D721Med (cell line): ENCODE results near the gene HOXB4.

Experiments
- DNase-seq: peaks from one replicate; pipeline ENCODE4 v3.0.0; 2011; ENCODE audit warnings: low spot score; ENCODE audit not compliant: insufficient read length
- FAIRE-seq: peaks from 2 replicates; lab custom pipeline; 2011; peaks lifted over from hg19 to GRCh38; lab: Jason Lieb, UNC
- CTCF ChIP-seq: IDR thresholded peaks from 2 replicates; pipeline ENCODE4 v1.5.1; 2012; ENCODE audit warnings: mild to moderate bottlenecking, control low read depth; ENCODE audit not compliant: insufficient read depth; ENCODE audit errors: missing control alignments

Gene HOXB4

GRCh38 chr17:48577946-48578615, at the start of gene HOXB4:
Gene HOXB4, minus strand, starts transcription at chr17:48578350. Its CDS starts 31 bp downstream, at chr17:48578319.
- no peak for TF ChIP-seq CTCF
- no peak for FAIRE-seq

GRCh38 chr17:48627118-48627597, 49.0 kb upstream of the HOXB4 start:
- no peak for TF ChIP-seq CTCF
- FAIRE-seq, result no peak
- DNase-seq, result no peak

More at GRCh38 chr17:48577946-48578615, at the start of gene HOXB4:
- no peak for DNase-seq

- no peak for TF ChIP-seq CTCF
- FAIRE-seq (no peak), DNase-seq (no peak)
Observed at GRCh38 chr17:48626245-48627117, 48.3 kb upstream of the HOXB4 start, which contains the start of gene HOXB9. Gene HOXB9, minus strand, starts transcription at chr17:48626358. Its CDS starts 89 bp downstream, at chr17:48626269.

- no peak for TF ChIP-seq CTCF
- DNase-seq, result no peak
- FAIRE-seq, result no peak
Observed at GRCh38 chr17:48625495-48626244, 47.5 kb upstream of the HOXB4 start.

GRCh38 chr17:48624544-48625494, 46.7 kb upstream of the HOXB4 start:
- no peak for FAIRE-seq

More at GRCh38 chr17:48624544-48625494, 46.7 kb upstream of the HOXB4 start:
- DNase-seq, result no peak
- TF ChIP-seq CTCF, result no peak
